Keratinocyte (primary cell): ENCODE results near the gene NLGN1.

Source experiments
- EZH2 ChIP-seq: IDR thresholded peaks from one replicate; pipeline ENCODE4 v1.6.1; 2012; ENCODE audit warnings: inconsistent platforms, mild to moderate bottlenecking, low read length, moderate library complexity
- TF ChIP-seq, protein P1 (sequence below), 3 experiments: IDR thresholded peaks in 1 of 3; conservative IDR thresholded peaks in 1 of 3; optimal IDR thresholded peaks in 1 of 3; 2 replicates in 2 of 3; 3 replicates in 1 of 3; pipeline versions ENCODE3 to v1.5.1; 2011; ENCODE audit warnings: low read length in 3 of 3, mild to moderate bottlenecking in 3 of 3, moderate library complexity in 2 of 3, control low read depth in 1 of 3, inconsistent platforms in 1 of 3; ENCODE audit not compliant: insufficient read depth in 2 of 3; ENCODE audit errors: extremely low read depth in 1 of 3

GRCh38 chr3:174322789-174323188 lies 925.2 kb downstream of the NLGN1 start:
- TF ChIP-seq, protein P1, sequence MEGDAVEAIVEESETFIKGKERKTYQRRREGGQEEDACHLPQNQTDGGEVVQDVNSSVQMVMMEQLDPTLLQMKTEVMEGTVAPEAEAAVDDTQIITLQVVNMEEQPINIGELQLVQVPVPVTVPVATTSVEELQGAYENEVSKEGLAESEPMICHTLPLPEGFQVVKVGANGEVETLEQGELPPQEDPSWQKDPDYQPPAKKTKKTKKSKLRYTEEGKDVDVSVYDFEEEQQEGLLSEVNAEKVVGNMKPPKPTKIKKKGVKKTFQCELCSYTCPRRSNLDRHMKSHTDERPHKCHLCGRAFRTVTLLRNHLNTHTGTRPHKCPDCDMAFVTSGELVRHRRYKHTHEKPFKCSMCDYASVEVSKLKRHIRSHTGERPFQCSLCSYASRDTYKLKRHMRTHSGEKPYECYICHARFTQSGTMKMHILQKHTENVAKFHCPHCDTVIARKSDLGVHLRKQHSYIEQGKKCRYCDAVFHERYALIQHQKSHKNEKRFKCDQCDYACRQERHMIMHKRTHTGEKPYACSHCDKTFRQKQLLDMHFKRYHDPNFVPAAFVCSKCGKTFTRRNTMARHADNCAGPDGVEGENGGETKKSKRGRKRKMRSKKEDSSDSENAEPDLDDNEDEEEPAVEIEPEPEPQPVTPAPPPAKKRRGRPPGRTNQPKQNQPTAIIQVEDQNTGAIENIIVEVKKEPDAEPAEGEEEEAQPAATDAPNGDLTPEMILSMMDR (optimal IDR thresholded peaks at IDR 0.05 in 1 of 3, IDR thresholded peaks at IDR 0.05 in 1 of 3, conservative IDR thresholded peaks at IDR 0.05 in 1 of 3; ENCODE audit: extremely low read depth in 1 of 3, insufficient read depth in 2 of 3, low read length in 3 of 3): no peak
- no peak for TF ChIP-seq EZH2
